ENCODE measurements around the gene BBOX1. TPM values are rescaled to one million over a fixed set of nuclear protein-coding genes. Genes with fewer than 3 reads are reported as not detected.

Gene BBOX1
- polyA plus RNA-seq, 3 donors: not detected

- H3K9ac ChIP-seq (ENCODE audit: insufficient read depth, low read length, poor library complexity, severe bottlenecking): no peak overlapping the region
- no peaks in the 10 kb centered on the region for H3K36me3 ChIP-seq (replicated peaks in 1 of 2; ENCODE audit: control insufficient read depth in 1 of 2, insufficient read depth in 2 of 2, low read length in 2 of 2)
- Mint-ChIP-seq H3K4me3 (no peak overlapping the region), H3K27me3 (ENCODE audit: low read depth in 3 of 3) (no peaks in the 10 kb centered on the region), H3K4me1 (no peaks in the 10 kb centered on the region), H3K27ac (no peak overlapping the region), H3K36me3 (no peaks in the 10 kb centered on the region), H3K9me3 (peaks cover 0 to 4% (median 3%) of the 10 kb centered on the region in 7 donors)
- TF ChIP-seq CTCF (IDR thresholded peaks at IDR 0.05): no peak
- H3K27me3 ChIP-seq (ENCODE audit: control insufficient read depth in 2 of 2, insufficient read depth in 2 of 2, low read length in 2 of 2): no peaks in the 10 kb centered on the region
- no peak overlapping the region for H2AFZ ChIP-seq (ENCODE audit: insufficient read depth, low read depth, low read length, poor library complexity, severe bottlenecking)
- intact Hi-C loops (cut with micrococcal nuclease): no loop called here
- no peaks in the 10 kb centered on the region for H4K20me1 ChIP-seq (ENCODE audit: insufficient read depth, low read length)
- H3K79me2 ChIP-seq (ENCODE audit: insufficient read depth, low read length): no peaks in the 10 kb centered on the region
- no peaks in the 10 kb centered on the region for H3K9me3 ChIP-seq (replicated peaks in 1 of 2; ENCODE audit: control insufficient read depth in 1 of 2, insufficient read depth in 1 of 2, low read length in 2 of 2)
- no peak overlapping the region for H3K4me2 ChIP-seq (replicated peaks; ENCODE audit: extremely low read depth, low read length, poor library complexity, severe bottlenecking)
- H3K4me3 ChIP-seq (replicated peaks in 1 of 3; ENCODE audit: low read depth in 2 of 3, low read length in 3 of 3): no peak overlapping the region
- H3K27ac ChIP-seq (ENCODE audit: low read depth in 1 of 2, low read length in 2 of 2): no peak overlapping the region
- no CpG with 5 or more reads among the region's 2 CpGs for WGBS (ENCODE audit: insufficient coverage)
- no peaks in the 10 kb centered on the region for H3K4me1 ChIP-seq (ENCODE audit: control insufficient read depth in 1 of 2, insufficient read depth in 2 of 2, low read length in 2 of 2)
- no peak for DNase-seq
Observed at GRCh38 chr11:27004103-27004502, 36.5 kb upstream of the BBOX1 start.

GRCh38 chr11:27008811-27009535 is 31.6 kb upstream of the BBOX1 start:
- no peaks in the 10 kb centered on the region for H3K4me1 Mint-ChIP-seq
- no peak for TF ChIP-seq CTCF (IDR thresholded peaks at IDR 0.05)
- no peak overlapping the region for H3K27ac Mint-ChIP-seq
- Histone ChIP-seq H3K27me3 (ENCODE audit: control insufficient read depth in 2 of 2, insufficient read depth in 2 of 2, low read length in 2 of 2) (no peaks in the 10 kb centered on the region), H3K4me2 (replicated peaks; ENCODE audit: extremely low read depth, low read length, poor library complexity, severe bottlenecking) (no peak overlapping the region), H3K27ac (ENCODE audit: low read depth in 1 of 2, low read length in 2 of 2) (no peak overlapping the region), H4K20me1 (ENCODE audit: insufficient read depth, low read length) (no peaks in the 10 kb centered on the region), H3K9ac (ENCODE audit: insufficient read depth, low read length, poor library complexity, severe bottlenecking) (no peak overlapping the region), H3K9me3 (replicated peaks in 1 of 2; ENCODE audit: control insufficient read depth in 1 of 2, insufficient read depth in 1 of 2, low read length in 2 of 2) (peaks cover 0 to 5% of the 10 kb centered on the region in 2 donors), H3K36me3 (replicated peaks in 1 of 2; ENCODE audit: control insufficient read depth in 1 of 2, insufficient read depth in 2 of 2, low read length in 2 of 2) (no peaks in the 10 kb centered on the region), H2AFZ (ENCODE audit: insufficient read depth, low read depth, low read length, poor library complexity, severe bottlenecking) (no peak overlapping the region), H3K79me2 (ENCODE audit: insufficient read depth, low read length) (no peaks in the 10 kb centered on the region), H3K4me3 (replicated peaks in 1 of 3; ENCODE audit: low read depth in 2 of 3, low read length in 3 of 3) (no peak overlapping the region), H3K4me1 (ENCODE audit: control insufficient read depth in 1 of 2, insufficient read depth in 2 of 2, low read length in 2 of 2) (no peaks in the 10 kb centered on the region)
- intact Hi-C loops (cut with micrococcal nuclease): no loop called here
- H3K36me3 Mint-ChIP-seq: no peaks in the 10 kb centered on the region
- DNase-seq: no peak
- peaks cover 0 to 6% (median 4%) of the 10 kb centered on the region in 7 donors for H3K9me3 Mint-ChIP-seq
- H3K4me3 Mint-ChIP-seq: no peak overlapping the region
- H3K27me3 Mint-ChIP-seq (ENCODE audit: low read depth in 3 of 3): no peaks in the 10 kb centered on the region

All from CD14-positive monocyte (primary cell).